Fibroblast of skin of right biceps (primary cell): ENCODE results near the gene MTA3.
"Not testable (repeated sequence)": the region's sequence is repeated elsewhere in the genome, so short reads cannot be mapped to it uniquely, and the experiment has no call there.

Experiments
- DNase-seq: peaks from one replicate; pipeline ENCODE4 v3.0.0-alpha.2; 2013

The MTA3 gene

GRCh38 chr2:42568401-42569115 lies at the start of gene MTA3:
MTA3 (plus strand) TSS chr2:42568632; CDS start chr2:42568746, 114 bp downstream.
- DNase-seq: peak; percentile 61

GRCh38 chr2:42519624-42520023 lies 48.8 kb upstream of the MTA3 start:
- no peak for DNase-seq

GRCh38 chr2:42522035-42522434 lies 46.4 kb upstream of the MTA3 start:
- DNase-seq: no peak

GRCh38 chr2:42523341-42523740 lies 45.1 kb upstream of the MTA3 start:
- no peak for DNase-seq

- DNase-seq: no peak
Measured at GRCh38 chr2:42532397-42532796, 36.0 kb upstream of the MTA3 start.

- no peak for DNase-seq
Measured at GRCh38 chr2:42537493-42537892, 30.9 kb upstream of the MTA3 start.

GRCh38 chr2:42542871-42543270 lies 25.6 kb upstream of the MTA3 start:
- no peak for DNase-seq

GRCh38 chr2:42545023-42545721 lies 23.3 kb upstream of the MTA3 start:
- DNase-seq: no peak

GRCh38 chr2:42545841-42546390 lies 22.5 kb upstream of the MTA3 start:
- DNase-seq: no peak

- no peak for DNase-seq
Measured at GRCh38 chr2:42547014-42547413, 21.4 kb upstream of the MTA3 start.

- no peak for DNase-seq
Measured at GRCh38 chr2:42547446-42548295, 20.8 kb upstream of the MTA3 start.

GRCh38 chr2:42550870-42551269 lies 17.6 kb upstream of the MTA3 start:
- DNase-seq: no peak

- no peak for DNase-seq
Measured at GRCh38 chr2:42554392-42554791, 14.0 kb upstream of the MTA3 start.

GRCh38 chr2:42556315-42556890 lies 12.0 kb upstream of the MTA3 start:
- DNase-seq: no peak

- no peak for DNase-seq
Measured at GRCh38 chr2:42557306-42557705, 11.1 kb upstream of the MTA3 start.

GRCh38 chr2:42558827-42559226 lies 9.6 kb upstream of the MTA3 start:
- DNase-seq: no peak

- not testable (repeated sequence) for DNase-seq
Measured at GRCh38 chr2:42560133-42560532, 8.3 kb upstream of the MTA3 start.

- DNase-seq: no peak
Measured at GRCh38 chr2:42560899-42561298, 7.5 kb upstream of the MTA3 start.

GRCh38 chr2:42562474-42563144 lies 5.8 kb upstream of the MTA3 start:
- DNase-seq: no peak

- no peak for DNase-seq
Measured at GRCh38 chr2:42566025-42566424, 2.4 kb upstream of the MTA3 start.

- DNase-seq: peak; percentile 12
Measured at GRCh38 chr2:42566837-42567321, 1.6 kb upstream of the MTA3 start.

- DNase-seq: peak; percentile 54
Measured at GRCh38 chr2:42567364-42567763, 1.1 kb upstream of the MTA3 start.
